HL-60 (cell line): ENCODE results near the gene GNS.

Experiments used
- DNase-seq, 2 experiments: peaks; one replicate each; pipeline ENCODE4 v3.0.0-alpha.2; 2010 to 2020; ENCODE audit warnings: low read depth in 1 of 2, low spot score in 1 of 2
- H3K27ac ChIP-seq: fragments of 250-450 bp; sonication (Bioruptor Pico); replicated peaks from 2 replicates; pipeline ENCODE4 v1.5.1; 2020; ENCODE audit warnings: mild to moderate bottlenecking, moderate library complexity
- H3K27me3 ChIP-seq: fragments of 250-450 bp; sonication (Bioruptor Pico); 2 replicates; pipeline ENCODE4 v1.5.1; 2021; ENCODE audit warnings: mild to moderate bottlenecking, moderate library complexity; ENCODE audit not compliant: insufficient read depth, poor library complexity, severe bottlenecking
- H3K4me3 ChIP-seq: replicated peaks from 2 replicates; pipeline ENCODE4 v1.5.1; 2011; ENCODE audit warnings: mild to moderate bottlenecking, control low read depth, low read length; ENCODE audit not compliant: insufficient read depth
- GABPA ChIP-seq: IDR thresholded peaks from 2 replicates; pipeline ENCODE4 v1.6.1; 2012; ENCODE audit warnings: low read depth
- POLR2AphosphoS5 ChIP-seq: IDR thresholded peaks from 2 replicates; pipeline ENCODE4 v1.6.1; 2012; ENCODE audit warnings: low read depth
- SPI1 ChIP-seq: IDR thresholded peaks from 2 replicates; pipeline ENCODE4 v1.6.1; 2012; ENCODE audit warnings: low read depth, mild to moderate bottlenecking, borderline replicate concordance
- TF ChIP-seq, protein P1 (sequence below): IDR thresholded peaks from one replicate; pipeline ENCODE4 v1.5.1; 2011; ENCODE audit warnings: low read length, control low read depth, inconsistent platforms; ENCODE audit not compliant: insufficient read depth
- TF ChIP-seq, protein P2 (sequence below): IDR thresholded peaks from 2 replicates; pipeline ENCODE4 v1.6.1; 2012; ENCODE audit warnings: low read depth; ENCODE audit not compliant: insufficient replicate concordance

The GNS gene

DNA sequence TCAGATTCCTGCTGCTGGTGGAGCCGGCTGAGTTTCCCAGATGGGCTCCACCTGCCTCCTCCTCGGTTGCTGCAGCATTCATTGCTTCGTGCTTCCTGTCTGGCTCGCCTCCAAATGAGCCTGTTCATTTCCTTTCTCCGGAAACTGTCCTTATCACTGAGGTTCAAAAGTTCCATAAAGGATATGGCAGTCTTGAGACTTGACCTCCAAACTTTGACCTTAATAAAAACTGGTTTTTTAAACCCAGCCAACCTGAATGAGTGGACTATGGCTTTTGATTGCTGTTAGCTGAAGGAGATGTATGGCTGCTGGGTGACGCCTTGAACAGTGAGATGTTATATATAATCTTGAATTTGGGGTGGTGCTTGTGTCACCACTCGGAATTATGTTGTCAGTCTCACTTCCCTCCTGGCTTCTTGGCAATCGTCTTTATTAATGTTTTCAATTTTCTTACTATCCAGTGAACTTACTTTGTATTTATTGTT, 86.2 kb downstream of the GNS start:
- DNase-seq, result no peak

DNA sequence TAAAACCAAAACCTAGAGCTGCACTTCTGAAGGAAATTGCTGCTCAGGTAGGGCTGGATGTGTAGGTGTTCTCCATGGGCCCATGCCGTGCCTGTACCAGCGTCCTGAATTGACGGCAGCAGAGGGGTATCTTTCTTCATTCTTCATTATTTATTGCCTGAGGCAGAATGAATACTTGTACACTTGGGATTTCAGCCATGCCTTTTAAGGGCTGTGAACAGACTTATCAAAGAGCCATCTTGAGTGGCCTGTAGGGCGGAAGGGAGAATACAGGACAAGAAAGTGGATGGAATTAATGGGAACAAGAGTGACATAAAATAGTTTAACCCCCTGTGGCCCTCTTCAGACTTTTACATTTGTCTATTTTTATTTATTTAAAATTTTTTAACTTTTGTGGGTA, 87.5 kb downstream of the GNS start:
- no peaks in the 10 kb centered on the region for H3K27me3 ChIP-seq
- no peak overlapping the region for H3K4me3 ChIP-seq

More for the DNA sequence above, 86.2 kb downstream of the GNS start:
- Histone ChIP-seq H3K27me3 (no peaks in the 10 kb centered on the region), H3K27ac (no peak overlapping the region), H3K4me3 (no peak overlapping the region)
- TF ChIP-seq SPI1 (0 out of 2 replicates have a peak, but pooled peaks have one; percentile 11), GABPA (no peak)
- TF ChIP-seq, protein P1, sequence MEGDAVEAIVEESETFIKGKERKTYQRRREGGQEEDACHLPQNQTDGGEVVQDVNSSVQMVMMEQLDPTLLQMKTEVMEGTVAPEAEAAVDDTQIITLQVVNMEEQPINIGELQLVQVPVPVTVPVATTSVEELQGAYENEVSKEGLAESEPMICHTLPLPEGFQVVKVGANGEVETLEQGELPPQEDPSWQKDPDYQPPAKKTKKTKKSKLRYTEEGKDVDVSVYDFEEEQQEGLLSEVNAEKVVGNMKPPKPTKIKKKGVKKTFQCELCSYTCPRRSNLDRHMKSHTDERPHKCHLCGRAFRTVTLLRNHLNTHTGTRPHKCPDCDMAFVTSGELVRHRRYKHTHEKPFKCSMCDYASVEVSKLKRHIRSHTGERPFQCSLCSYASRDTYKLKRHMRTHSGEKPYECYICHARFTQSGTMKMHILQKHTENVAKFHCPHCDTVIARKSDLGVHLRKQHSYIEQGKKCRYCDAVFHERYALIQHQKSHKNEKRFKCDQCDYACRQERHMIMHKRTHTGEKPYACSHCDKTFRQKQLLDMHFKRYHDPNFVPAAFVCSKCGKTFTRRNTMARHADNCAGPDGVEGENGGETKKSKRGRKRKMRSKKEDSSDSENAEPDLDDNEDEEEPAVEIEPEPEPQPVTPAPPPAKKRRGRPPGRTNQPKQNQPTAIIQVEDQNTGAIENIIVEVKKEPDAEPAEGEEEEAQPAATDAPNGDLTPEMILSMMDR, result no peak

DNA sequence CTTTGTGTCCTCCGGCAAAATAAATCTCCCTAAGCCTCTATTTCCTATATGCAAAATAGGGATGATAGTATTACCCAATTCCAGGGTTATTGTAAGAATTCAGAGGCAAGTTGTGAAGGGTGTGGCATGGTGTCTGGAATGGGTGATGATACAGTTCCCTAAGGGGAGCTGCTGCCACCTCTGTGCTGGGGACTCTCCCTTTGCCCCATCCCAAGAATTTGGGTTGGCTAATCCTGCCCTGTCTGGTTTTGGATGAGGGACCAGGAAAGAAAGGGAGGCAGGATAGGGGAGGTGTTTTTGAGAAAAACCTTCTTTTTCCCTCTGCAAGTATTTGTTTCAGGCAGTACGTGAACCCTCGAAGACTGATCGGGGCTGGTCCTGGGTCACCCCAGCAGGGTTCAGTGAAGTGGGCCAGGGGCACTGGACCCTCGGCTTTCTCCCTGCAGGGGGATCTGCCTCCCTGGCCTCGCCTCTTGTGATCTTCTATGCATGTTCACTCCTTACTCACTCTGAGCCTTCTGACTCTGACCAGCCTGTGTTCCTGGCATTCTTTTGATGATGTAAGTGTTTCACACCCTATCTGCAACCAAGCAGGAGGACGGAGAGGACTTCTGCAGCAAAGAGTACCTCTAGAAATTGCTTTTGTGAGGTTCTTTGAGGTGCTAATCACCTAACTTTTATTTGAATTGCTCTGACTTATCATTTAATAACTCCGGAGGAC, 88.1 kb downstream of the GNS start:
- H3K4me3 ChIP-seq, result no peak overlapping the region
- H3K27ac ChIP-seq, result no peak overlapping the region
- TF ChIP-seq POLR2AphosphoS5 (no peak), GABPA (no peak), SPI1 (no peak)
- TF ChIP-seq, protein P1, result no peak
- TF ChIP-seq, protein P2, sequence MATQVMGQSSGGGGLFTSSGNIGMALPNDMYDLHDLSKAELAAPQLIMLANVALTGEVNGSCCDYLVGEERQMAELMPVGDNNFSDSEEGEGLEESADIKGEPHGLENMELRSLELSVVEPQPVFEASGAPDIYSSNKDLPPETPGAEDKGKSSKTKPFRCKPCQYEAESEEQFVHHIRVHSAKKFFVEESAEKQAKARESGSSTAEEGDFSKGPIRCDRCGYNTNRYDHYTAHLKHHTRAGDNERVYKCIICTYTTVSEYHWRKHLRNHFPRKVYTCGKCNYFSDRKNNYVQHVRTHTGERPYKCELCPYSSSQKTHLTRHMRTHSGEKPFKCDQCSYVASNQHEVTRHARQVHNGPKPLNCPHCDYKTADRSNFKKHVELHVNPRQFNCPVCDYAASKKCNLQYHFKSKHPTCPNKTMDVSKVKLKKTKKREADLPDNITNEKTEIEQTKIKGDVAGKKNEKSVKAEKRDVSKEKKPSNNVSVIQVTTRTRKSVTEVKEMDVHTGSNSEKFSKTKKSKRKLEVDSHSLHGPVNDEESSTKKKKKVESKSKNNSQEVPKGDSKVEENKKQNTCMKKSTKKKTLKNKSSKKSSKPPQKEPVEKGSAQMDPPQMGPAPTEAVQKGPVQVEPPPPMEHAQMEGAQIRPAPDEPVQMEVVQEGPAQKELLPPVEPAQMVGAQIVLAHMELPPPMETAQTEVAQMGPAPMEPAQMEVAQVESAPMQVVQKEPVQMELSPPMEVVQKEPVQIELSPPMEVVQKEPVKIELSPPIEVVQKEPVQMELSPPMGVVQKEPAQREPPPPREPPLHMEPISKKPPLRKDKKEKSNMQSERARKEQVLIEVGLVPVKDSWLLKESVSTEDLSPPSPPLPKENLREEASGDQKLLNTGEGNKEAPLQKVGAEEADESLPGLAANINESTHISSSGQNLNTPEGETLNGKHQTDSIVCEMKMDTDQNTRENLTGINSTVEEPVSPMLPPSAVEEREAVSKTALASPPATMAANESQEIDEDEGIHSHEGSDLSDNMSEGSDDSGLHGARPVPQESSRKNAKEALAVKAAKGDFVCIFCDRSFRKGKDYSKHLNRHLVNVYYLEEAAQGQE, result no peak
- no peak for DNase-seq
- H3K27me3 ChIP-seq, result no peaks in the 10 kb centered on the region

More for the DNA sequence above, 87.5 kb downstream of the GNS start:
- TF ChIP-seq, protein P2, result no peak
- no peak for TF ChIP-seq POLR2AphosphoS5
- no peak for TF ChIP-seq SPI1
- TF ChIP-seq, protein P1, result no peak
- no peak for TF ChIP-seq GABPA
- DNase-seq, result no peak
- H3K27ac ChIP-seq, result no peak overlapping the region
